Measurements from ENCODE around the gene DMBT1. TPM values are rescaled to one million over a fixed set of nuclear protein-coding genes. Genes with fewer than 3 reads are reported as not detected.
"Not testable (repeated sequence)": the region's sequence is repeated elsewhere in the genome, so short reads cannot be mapped to it uniquely, and the experiment has no call there.

The DMBT1 gene
- total and polyA plus RNA-seq, 8 donors = 0.23 to 24.4 (median 1.6) TPM

DNA sequence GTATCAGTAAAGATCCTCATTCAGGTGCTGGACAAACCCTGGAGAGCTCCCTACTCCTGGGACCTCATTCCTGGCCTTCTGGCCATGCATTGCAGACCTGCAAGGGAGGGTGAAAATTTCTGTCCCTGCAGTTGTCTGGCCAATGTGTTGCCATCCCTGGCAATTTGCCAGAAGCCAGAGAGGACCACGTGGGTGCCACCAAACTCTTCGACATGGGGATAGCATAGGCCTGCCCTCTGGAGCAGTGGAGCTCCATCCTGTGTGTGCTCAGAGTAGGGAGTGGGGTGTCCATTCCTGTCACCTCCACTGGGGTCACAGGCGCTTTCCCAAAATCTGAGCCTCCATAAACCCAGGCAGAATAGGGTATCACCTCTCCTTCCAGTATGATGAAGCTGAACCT is 31.2 kb downstream of the DMBT1 start:
- FAIRE-seq (no peak), DNase-seq (no peak), ATAC-seq (no peak)
- Histone ChIP-seq H3K36me3 (no peaks in the 10 kb centered on the region), H3K27ac (no peak overlapping the region), H3K4me3 (no peak overlapping the region), H3K27me3 (no peaks in the 10 kb centered on the region), H3K9me3 (no peaks in the 10 kb centered on the region), H3K4me1 (no peaks in the 10 kb centered on the region)
- TF ChIP-seq, protein P1, sequence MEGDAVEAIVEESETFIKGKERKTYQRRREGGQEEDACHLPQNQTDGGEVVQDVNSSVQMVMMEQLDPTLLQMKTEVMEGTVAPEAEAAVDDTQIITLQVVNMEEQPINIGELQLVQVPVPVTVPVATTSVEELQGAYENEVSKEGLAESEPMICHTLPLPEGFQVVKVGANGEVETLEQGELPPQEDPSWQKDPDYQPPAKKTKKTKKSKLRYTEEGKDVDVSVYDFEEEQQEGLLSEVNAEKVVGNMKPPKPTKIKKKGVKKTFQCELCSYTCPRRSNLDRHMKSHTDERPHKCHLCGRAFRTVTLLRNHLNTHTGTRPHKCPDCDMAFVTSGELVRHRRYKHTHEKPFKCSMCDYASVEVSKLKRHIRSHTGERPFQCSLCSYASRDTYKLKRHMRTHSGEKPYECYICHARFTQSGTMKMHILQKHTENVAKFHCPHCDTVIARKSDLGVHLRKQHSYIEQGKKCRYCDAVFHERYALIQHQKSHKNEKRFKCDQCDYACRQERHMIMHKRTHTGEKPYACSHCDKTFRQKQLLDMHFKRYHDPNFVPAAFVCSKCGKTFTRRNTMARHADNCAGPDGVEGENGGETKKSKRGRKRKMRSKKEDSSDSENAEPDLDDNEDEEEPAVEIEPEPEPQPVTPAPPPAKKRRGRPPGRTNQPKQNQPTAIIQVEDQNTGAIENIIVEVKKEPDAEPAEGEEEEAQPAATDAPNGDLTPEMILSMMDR (IDR thresholded peaks at IDR 0.05) = no peak
- intact Hi-C loops (cut with DNase I) = no loop called here
- 73 to 80% methylated on average over 3 of the region's 3 CpGs for WGBS, 2 donors

DNA sequence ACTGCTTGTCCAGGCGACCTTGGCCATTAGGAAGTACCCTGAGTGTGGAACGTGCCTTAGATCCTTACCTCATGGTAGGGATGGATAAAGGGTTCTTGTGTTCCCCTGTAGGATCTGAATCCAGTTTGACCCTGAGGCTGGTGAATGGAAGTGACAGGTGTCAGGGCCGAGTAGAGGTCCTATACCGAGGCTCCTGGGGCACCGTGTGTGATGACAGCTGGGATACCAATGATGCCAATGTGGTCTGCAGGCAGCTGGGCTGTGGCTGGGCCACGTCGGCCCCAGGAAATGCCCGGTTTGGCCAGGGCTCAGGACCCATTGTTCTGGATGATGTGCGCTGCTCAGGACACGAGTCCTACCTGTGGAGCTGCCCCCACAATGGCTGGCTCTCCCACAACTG is 31.6 kb downstream of the DMBT1 start:
- ATAC-seq (no peak), DNase-seq (no peak), FAIRE-seq (no peak)
- H3K27me3 ChIP-seq = no peaks in the 10 kb centered on the region
- TF ChIP-seq, protein P1 (IDR thresholded peaks at IDR 0.05) = no peak
- WGBS, 2 donors = 81 to 84% methylated on average over 9 to 10 of the region's 10 CpGs
- H3K4me3 ChIP-seq = no peak overlapping the region
- no peaks in the 10 kb centered on the region for H3K9me3 ChIP-seq
- H3K27ac ChIP-seq = no peak overlapping the region
- intact Hi-C loops (cut with DNase I) = no loop called here
- no peaks in the 10 kb centered on the region for H3K36me3 ChIP-seq
- H3K4me1 ChIP-seq = no peaks in the 10 kb centered on the region

DNA sequence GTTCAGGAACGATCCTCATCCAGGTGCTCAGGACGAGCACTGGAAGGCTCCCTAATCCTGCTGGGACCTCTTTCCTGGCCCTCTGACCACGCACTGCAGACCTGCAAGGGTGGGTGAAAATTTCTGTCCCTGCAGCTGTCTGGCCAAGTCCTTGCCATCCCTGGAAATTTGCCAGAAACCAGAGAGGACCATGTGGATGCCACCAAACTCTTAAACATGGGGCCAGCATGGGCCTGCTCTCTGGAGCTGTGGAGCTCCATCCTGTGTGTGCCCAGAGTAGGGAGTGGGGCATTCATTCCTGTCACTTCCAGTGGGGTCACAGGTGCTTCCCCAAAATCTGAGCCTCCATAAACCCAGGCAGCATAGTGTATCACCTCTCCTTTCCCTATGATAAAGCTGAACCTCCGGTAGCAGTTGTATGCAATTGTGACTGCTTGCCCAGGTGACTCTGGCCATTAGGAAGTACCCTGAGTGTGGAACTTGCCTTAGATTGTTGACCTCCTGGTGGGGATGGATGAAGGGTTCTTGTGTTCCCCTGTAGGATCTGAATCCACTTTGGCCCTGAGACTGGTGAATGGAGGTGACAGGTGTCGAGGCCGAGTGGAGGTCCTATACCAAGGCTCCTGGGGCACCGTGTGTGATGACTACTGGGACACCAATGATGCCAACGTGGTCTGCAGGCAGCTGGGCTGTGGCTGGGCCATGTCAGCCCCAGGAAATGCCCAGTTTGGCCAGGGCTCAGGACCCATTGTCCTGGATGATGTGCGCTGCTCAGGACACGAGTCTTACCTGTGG is 57.1 kb downstream of the DMBT1 start:
- FAIRE-seq = no peak
- no peak overlapping the region for H3K27ac ChIP-seq
- no peak for DNase-seq
- intact Hi-C loops (cut with DNase I) = no loop called here
- no peak for ATAC-seq
- H3K27me3 ChIP-seq = no peaks in the 10 kb centered on the region
- no peaks in the 10 kb centered on the region for H3K9me3 ChIP-seq
- H3K4me1 ChIP-seq = no peaks in the 10 kb centered on the region
- no peak overlapping the region for H3K4me3 ChIP-seq
- no peaks in the 10 kb centered on the region for H3K36me3 ChIP-seq
- TF ChIP-seq, protein P1 (IDR thresholded peaks at IDR 0.05) = no peak
- WGBS, 2 donors = 81 to 84% methylated on average over 9 to 10 of the region's 10 CpGs

DNA sequence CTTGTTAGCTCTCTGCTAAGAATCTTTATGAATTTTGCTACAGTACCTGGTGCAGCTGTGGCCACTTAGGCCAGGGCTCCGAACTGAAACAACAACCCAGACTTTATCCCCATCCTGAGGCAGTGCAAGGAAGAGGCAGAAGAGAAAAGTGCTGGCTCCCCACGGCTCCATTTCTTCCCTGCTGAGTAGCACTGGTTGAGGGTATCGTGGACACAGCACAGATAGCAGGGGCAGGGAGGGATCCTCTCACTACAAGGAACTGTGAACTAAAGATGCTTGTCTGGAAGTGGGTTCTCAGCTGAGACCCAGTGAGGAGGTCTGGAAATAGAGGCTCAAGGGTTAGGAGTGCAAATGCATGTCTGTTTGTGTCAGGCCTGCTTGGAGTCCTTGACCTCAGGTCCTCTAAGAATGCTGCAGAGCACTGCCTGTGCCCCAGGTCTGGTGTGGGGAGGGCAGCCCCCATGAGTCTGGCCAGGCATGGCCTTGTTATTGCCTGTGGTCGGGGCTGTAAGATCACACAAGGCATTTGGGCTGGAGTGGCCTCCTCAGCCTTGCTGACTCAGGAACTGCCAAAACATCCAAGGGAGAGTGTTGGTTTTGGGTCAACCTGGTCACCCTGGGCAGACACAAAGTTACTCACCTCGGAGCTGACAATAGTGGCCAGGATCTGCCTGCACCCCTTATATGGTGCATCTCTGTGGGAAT is 58.1 kb downstream of the DMBT1 start:
- H3K27me3 ChIP-seq = no peaks in the 10 kb centered on the region
- WGBS, 2 donors = 80 to 83% methylated on average over 5 of the region's 5 CpGs
- intact Hi-C loops (cut with DNase I) = no loop called here
- ATAC-seq (no peak), FAIRE-seq (no peak), DNase-seq (no peak)
- no peak overlapping the region for H3K27ac ChIP-seq
- H3K36me3 ChIP-seq = no peaks in the 10 kb centered on the region
- no peak overlapping the region for H3K4me3 ChIP-seq
- no peaks in the 10 kb centered on the region for H3K9me3 ChIP-seq
- TF ChIP-seq, protein P1 (IDR thresholded peaks at IDR 0.05) = no peak
- no peaks in the 10 kb centered on the region for H3K4me1 ChIP-seq

DNA sequence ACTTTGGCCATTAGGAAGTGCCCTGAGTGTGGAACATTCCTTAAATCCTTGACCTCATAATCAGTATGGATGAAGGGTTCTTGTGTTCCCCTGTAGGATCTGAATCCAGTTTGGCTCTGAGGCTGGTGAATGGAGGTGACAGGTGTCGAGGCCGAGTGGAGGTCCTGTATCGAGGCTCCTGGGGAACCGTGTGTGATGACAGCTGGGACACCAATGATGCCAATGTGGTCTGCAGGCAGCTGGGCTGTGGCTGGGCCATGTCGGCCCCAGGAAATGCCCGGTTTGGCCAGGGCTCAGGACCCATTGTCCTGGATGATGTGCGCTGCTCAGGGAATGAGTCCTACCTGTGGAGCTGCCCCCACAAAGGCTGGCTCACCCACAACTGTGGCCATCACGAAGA is 60.4 kb downstream of the DMBT1 start:
- H3K9me3 ChIP-seq; H3K4me1 ChIP-seq; FAIRE-seq; DNase-seq; ATAC-seq; intact Hi-C loops (cut with DNase I); H3K27ac ChIP-seq; H3K27me3 ChIP-seq; H3K4me3 ChIP-seq; H3K36me3 ChIP-seq: not testable (repeated sequence)
- 93 to 94% methylated on average over 7 to 8 of the region's 8 CpGs for WGBS, 2 donors
